ENCODE measurements around the gene THADA. TPM values are rescaled to one million over a fixed set of nuclear protein-coding genes. Genes with fewer than 3 reads are reported as not detected.

Gene THADA
- total RNA-seq, 1 donor from 2014 or later = 59.3 TPM

DNA sequence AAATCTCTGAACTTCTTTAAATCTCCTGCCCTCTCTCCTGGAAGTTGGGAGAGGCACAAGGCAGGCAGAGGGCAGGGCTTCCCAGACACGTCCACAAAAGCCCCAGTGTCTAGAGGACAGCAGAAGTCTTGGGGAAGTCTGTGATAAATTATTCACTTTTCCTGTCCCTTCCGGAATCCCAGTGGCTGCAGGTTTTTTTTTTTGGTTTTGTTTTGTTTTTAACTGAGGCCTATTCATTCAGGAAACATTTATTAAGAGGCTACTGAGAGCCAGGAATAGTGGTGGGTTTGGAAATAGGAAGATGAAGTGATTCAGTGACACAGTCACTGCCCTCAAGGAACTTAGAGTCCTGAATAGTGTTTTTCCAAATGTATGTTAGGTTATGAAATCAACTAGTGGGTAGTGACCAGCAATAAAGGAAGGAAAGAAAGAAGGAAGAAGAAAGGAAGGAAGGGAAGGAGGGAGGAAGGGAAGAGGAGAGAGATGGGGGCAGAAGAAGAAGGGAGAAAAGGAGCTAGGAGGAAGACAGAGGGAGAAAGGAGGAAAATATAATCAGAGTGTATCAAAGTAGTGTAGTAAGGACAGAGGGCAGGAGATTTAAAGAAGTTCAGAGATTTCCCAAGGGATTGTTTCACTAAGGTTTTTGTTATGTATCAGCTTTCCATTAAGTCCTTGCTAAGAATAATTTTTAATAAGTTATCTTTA, 270.6 kb downstream of the THADA start:
- DNase-seq (ENCODE audit: low spot score) = no peak

DNA sequence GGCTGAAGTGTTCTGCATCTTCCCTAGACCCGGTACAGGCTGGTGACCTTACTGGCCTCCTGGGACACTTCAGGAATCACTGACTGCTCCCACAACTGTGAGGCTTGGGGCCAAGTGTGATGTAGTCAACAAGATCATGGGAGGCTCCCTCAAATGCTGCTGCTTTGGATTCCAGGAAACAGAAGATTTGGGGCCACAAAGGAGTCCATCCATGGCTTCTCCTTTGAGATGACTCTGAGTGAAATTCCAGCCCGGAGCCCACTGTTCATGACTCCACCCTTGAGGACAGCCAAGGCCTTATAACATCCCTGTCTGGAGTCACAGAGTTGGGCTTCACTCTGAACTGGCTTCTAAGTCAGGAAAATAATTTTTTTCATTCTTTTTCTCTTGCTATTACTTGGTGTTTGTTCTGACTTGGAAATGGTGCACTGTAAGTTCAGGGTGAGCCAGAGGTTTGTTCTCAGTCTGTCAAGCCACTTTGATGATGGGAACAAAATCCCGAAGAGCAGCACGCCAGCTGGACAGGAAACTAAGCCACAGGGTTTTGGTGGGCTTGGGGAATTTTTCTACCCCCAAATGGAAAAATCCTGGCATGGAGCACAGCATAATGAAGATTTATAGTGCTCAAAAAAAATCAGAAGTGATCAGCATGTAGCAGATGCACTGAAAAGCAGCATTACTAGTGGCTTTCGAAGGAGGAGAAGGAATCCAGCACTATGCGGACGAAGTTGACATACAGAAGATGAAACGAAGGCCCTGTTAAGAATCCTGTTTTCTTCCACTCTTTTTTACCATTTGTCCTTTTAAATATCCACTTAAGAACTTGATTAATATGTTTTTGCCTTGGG, 271.4 kb downstream of the THADA start:
- peak; percentile 56 for DNase-seq (ENCODE audit: low spot score)

DNA sequence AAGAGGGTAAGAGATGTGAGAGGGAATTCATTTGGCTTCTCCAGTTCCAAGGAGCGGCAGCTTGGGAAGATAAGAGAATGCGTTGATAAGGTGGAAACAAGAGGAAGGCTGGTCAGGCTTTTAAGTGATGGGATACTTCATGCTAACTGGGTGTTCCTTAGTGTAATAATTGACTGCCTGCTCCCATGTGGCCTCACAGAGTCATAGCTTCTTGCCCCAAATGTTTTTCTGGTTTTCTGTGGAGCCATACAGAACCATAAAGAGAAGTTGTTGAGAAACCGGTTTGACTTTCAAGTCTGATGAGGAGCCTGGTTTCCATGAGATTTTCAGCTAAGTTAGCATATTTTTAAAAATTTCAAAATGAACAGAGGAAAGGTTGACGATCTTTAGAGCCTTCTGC, 272.0 kb downstream of the THADA start:
- peak; percentile 37 for DNase-seq (ENCODE audit: low spot score)

DNA sequence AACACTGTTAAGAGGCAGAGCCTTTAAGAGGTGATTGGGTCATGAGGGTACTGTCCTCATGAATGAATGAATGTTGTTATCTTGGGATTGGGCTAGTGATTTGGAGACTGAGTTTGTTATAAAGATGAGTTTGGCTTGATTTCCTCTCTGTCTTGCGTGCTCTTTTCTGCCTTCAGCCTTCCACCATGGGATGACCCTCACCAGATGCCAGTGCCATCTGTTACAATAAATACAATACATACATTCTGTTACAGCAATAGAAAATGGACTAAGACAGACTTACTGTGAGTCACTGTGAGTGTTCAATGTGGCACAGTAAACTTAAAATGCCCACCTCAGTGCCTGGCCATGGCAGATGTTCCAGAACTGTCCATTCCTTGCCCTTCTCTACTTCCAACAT, 274.4 kb downstream of the THADA start:
- no peak for DNase-seq (ENCODE audit: low spot score)

DNA sequence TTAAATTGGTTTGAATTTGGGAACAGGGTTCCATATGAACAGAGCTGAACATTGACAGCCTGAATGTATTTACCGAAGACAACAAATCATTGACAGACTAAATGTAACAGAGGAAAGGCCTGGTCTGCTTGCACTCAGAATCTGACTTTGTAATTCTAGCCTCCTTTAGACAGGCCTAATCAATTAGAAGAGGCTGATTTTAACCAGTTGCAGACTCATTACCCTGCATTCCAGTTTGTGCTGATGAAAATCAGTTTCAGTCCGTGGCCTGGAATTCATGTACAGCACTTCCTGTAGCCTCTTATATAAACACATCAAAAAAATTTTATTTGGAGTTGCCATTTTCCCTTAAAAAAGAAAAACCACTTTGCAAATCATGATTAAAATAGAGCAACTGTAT, 276.3 kb downstream of the THADA start:
- peak; percentile 7 for DNase-seq (ENCODE audit: low spot score)

DNA sequence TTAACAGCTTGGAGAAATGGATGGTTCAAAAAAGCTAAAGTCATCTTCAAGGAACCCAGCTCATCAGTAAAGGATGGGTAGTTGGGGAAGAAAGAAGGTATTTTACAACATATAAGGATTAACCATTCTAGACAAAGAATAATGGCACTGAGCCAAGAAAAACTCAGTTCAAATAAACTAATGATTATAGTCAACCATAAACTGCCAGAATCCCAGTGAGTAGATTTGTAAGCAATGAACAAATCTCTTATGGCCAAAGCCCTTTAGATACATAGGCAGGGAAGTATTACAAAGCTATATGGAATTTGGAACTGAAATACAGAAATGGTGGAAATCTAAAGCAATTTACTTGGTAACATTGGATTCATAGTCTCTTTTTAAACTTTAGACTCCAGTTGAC, 277.0 kb downstream of the THADA start:
- DNase-seq (ENCODE audit: low spot score) = no peak

DNA sequence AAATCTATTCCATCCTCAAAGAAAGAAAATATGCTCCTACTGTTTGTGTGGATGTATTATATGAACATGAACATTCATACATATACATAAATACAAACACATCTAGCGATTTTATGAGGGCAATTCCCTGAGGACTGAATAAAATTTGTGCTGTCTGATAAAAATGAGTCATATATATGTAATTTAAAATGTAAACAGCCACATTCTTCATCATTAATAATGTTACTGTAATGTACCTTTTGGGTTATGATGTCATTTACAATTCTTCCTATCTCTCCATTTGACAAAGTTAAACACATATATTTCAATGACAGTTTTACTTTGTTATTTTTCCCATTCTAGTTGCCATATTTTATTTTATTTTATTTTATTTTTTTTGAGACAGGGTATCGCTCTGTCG, 278.2 kb downstream of the THADA start:
- no peak for DNase-seq (ENCODE audit: low spot score)

DNA sequence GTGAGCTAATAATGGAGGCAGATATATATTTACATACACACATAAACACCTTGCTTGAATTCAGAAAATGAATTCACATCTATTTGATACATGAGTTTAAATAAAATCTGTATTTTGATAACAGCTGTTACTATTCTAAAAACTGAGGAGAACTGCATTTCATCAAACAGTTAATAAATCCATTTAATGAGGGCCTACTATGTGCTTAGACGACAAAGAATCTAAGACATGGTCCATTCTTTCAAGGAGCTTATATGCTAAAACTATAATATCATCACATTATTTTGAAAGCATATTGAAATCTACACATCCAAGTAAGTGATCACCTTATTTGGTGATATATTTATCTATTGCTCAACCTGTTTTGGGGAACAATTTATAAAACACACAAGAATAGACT, 278.6 kb downstream of the THADA start:
- DNase-seq (ENCODE audit: low spot score) = no peak

DNA sequence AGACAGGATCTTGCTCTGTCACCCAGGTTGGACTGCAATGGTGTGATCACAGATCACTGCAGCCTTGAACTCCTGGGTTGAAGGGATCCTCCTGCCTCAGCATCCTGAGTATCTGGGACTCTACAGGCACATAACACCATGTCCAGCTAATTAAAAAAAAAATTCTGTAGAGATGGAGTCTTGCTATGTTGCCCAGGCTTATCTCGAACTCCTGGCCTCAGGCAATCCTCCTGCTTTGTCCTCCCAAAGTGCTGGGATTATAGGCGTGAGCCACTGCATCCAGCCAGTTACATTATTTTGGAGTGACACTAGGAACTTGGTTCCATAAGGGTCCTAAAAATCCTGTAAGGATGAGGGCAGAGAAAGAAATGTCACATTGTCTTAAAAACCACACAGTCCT, 280.4 kb downstream of the THADA start:
- no peak for DNase-seq (ENCODE audit: low spot score)

DNA sequence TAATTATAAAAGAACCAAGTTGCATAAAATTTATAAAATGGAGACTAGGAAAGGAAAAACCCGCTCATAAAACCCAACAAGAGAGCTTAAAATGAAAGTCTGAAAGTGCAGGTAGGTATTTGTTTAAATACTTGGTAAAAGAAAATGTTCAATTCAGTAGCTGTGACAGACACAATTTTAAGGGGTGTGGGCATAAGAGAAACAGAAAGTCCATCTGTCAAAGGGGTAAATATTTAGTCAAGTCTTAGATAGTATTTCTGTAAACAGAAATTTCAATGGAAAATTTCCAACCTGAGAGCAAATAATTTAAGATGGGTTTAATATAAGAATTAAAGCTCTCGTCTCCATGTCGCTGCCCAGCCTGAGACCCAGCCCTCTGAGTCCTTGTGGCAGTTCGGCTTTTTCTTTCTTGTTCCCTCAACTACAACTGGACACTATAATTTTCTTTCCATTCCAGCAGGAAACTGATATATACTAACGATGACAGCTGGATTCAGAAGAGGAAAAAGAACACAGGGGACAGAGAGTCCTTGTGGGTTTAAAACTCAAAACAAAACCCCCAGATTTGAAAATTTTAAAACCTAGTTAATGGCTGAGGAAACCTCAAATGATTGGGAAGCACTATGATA, 281.4 kb downstream of the THADA start:
- no peak for DNase-seq (ENCODE audit: low spot score)

DNA sequence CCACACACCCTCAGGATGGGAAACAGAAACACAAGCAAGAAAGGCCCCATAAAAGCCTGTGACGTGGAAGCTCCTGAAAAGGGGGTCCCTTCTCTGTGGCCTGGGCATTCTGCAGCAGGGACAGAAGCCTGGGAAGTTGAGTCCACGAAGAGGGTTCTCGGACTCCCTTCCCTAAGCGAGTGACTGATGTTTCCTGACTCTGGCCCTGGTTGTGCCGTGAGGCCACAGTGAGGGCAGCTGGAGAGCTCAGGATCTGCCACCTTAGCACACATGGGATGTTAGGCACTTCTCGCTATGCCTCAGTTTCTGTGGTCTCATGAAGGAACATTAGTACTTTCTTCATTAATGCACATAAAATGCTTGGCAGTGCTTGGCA, 282.2 kb downstream of the THADA start:
- DNase-seq (ENCODE audit: low spot score) = no peak

DNA sequence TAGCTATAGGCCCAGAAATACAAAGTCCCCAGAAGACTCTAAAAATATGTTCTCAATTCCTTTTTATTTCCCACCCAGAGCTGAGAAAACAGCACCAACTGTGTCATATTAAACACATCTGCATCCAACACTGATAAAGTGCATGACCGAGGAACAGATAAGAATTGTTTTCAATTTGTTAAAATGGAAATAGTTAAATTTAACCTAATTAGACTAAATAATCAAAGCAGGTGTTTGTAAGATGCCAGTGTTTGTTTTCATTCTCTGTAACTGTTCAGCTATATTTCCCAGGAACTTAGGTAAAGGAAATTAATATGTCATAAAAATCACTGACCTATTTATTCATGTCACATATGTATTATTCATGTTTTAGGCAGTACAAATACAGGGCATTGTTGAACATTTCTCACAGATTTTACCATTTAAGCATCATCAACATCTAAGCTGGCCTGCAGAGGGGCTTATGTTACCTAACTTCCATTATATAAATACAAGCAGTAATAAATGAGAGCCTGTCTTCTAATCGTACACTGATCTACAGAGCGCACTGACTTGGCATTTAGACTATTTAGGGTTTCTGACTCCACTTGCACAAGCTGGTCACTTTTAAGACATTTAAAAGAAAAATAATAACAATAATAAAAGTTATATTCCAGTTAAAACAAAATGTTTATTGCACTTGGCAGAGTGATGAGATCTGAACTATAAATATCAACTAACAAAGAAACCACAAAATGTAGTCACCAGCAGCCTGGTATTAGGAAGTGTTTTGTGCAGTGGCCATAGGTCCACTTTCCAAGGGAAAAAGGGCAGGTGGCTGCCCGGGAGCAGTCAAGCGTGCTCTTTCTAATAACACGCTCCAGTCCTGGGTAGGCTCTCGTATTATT, 282.8 kb downstream of the THADA start:
- DNase-seq (ENCODE audit: low spot score) = no peak

DNA sequence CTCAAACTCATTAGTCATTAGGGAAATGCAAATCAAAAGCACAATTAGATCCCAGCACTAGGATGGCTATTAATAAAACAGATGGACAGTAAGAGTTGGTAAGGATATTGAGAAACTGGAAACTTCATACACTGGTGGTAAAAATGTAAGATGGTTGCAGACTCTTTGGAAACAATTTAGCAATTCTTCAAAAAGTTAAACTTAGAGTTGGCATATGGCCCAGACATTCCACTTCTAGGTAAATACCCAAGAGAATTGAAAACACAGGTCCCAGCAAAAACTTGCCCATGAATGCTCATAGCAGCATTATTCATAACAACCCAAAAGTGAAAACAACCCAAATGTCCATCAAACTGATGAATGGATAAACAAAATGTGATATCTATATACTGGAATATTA, 284.6 kb downstream of the THADA start:
- no peak for DNase-seq (ENCODE audit: low spot score)

DNA sequence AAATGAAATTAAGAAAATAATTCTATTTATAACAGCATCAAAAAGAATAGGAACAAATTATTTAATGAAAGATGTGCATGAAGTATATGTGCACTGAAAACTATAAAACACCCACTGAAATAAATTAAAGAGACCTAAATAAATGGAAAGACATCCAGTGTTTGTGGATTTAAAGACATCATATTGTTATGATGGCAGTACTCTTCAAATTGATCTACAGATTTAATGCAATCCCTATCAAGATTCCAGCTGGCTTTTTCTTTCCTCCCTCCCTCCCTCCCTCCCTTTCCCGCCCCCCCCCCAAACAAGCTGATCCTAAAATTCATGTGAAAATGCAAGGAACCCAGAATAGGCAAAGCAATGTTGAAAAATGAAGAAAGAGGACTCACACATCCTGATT, 285.9 kb downstream of the THADA start:
- DNase-seq (ENCODE audit: low spot score) = no peak

DNA sequence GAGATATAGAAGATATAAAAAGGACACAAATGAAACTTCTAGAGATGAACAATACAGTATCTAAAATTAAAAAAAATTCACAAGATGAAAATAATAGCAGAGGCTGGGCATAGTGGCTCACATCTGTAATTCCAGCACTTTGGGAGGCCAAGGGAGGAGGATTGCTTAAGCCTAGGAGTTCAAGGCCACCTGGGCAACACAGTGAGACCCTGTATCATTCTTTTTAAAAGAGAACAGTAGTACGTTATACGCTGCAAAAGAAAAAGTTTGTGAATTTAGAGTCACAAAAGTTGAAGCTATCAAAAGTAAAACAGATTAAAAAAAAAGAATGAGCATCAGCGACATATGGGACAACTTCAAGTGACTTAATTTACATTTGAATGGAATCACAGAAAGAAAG, 287.9 kb downstream of the THADA start:
- no peak for DNase-seq (ENCODE audit: low spot score)

DNA sequence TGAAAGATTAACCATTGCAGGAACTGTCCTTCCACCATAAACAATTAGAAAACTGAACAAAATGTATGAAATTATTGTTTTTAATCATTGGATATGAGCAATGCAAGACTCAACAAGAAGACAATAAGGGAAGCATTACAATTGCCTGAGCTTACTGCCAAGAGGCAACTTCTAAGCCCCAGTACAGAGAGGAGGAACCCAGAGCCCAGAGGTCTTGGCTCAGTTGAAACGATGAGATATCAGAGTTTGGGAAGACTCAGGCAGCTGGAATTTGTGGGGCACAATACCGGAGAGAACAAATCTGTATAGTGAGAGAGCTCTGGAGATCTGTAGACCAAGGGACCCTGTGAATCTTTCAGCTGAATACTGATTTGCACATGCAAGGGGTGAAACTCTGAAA, 288.8 kb downstream of the THADA start:
- no peak for DNase-seq (ENCODE audit: low spot score)

DNA sequence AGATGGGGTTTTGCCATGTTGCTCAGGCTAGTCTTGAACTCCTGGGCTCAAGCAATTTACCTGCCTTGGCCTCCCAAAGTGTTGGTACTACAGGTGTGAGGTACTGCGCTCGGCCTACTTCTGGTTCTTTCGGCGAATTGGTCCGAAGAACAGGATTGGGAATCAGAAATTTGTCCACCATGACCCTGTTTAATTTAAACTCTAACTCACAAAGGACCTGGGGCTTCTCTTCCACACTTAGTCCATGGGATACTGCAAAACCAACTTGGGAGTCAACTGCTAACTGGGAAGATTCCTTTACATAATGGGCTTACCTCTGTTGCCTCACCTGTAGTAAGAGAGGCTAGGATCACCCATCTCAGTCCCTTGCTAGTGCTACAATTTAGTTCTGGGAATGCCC, 289.6 kb downstream of the THADA start:
- no peak for DNase-seq (ENCODE audit: low spot score)

DNA sequence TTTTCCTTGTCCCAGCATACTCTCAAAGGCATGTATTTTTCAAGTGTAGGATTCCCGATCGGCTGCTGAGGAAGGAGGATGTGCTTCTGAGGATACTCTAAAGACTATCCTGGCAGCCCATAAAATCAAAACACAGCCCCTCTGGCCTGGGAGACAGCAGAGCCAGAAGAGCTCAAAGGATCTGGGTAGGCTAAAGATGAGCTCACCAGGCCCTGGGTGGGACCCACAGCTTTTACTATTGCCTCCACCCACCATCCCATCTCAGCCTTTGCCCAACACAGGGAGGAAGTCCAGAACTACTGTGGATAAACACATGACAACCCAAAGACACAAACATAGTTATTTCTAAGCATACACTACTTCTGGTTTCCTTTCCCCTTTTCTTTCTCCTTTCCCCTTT, 290.3 kb downstream of the THADA start:
- DNase-seq (ENCODE audit: low spot score) = peak; percentile 71

DNA sequence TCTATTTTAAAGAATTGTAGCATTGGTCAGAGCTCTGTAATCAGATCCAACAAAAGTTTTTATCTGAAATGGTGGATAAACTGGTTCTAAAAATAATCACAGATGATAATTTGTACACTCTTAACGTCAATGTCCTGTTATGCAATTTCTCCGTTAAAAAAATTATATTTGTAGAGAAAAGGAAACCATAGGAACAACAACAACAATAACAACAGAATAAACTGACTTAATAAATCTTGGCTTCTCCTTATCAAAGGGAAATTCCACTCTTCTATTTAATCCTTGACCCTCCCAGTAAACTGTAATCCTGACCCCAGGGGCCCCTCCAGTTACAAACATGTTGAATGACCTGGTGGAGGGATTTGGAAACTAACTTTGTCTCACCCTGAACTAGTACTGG, 290.8 kb downstream of the THADA start:
- DNase-seq (ENCODE audit: low spot score) = no peak

DNA sequence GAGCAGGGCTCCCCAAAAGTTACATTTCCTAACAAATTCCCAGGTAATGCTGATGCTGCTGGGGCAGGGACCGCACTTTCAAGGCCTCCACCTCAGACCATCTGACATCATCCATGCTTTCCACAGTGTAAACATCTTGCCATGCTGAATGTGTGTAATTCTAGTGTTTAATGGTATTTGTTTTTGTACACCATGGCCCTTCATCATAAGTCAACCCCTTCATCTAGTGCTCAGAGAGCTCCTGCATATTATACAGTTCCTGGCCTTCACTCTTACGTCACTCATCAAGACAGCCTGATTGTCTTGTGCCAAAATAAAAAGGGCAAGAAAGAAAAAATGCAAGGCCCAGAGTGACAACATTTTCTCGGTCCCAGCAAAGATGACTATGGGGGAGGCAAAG, 291.9 kb downstream of the THADA start:
- DNase-seq (ENCODE audit: low spot score) = no peak

DNA sequence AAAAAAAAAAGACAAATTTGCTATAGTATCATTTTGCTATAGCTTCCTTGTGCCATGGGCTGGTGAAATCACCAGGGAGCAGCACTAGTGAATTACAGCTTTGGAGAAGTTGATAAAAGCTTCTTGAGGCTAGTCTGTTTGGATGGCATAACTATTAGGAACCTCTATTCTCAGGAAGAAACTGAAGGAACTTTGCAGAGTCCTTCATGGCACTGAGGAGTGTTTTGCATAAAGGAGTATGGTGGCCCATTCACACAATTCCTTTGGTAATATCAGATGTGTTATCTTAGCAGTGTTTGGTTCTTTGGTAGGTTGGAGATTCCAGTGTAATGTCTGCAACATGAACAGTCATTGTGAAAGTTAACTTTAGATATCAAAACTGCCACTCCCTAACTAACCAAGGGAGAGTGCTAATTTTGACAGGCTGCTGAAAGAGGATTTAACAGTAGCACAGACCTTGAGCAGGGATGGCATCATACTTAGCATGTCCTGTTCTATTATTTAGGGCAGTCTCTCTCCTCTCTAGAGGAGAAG, 292.8 kb downstream of the THADA start:
- no peak for DNase-seq (ENCODE audit: low spot score)
